Activated T-helper 17 cell treated with anti-CD3 and anti-CD28 coated beads, Interleukin-2, amount 50 U/mL, for 72 hours (primary cell): ENCODE measurements around the gene SLC39A11. TPM values are rescaled to one million over a fixed set of nuclear protein-coding genes. Genes with fewer than 3 reads are reported as not detected.

Experiments
- ATAC-seq: fragments of 150-1000 bp; cut with Tn5 transposase; replicated peaks from 2 replicates; pipeline ENCODE4 v1.10.0; 2021; ENCODE audit warnings: mild to moderate bottlenecking, moderate library complexity
- H3K27ac Mint-ChIP-seq: one replicate; pipeline ENCODE4 v1.8.0; 2022; ENCODE audit warnings: mixed read lengths
- H3K27me3 Mint-ChIP-seq: one replicate; pipeline ENCODE4 v1.8.0; 2022; ENCODE audit warnings: mixed read lengths
- H3K36me3 Mint-ChIP-seq: one replicate; pipeline ENCODE4 v1.8.0; 2022; ENCODE audit warnings: low read depth, mild to moderate bottlenecking, mixed read lengths
- H3K4me1 Mint-ChIP-seq: one replicate; pipeline ENCODE4 v1.8.0; 2022; ENCODE audit warnings: mixed read lengths
- H3K4me3 Mint-ChIP-seq: one replicate; pipeline ENCODE4 v1.8.0; 2022; ENCODE audit warnings: mild to moderate bottlenecking, mixed read lengths
- H3K9me3 Mint-ChIP-seq: one replicate; pipeline ENCODE4 v1.8.0; 2022; ENCODE audit warnings: mixed read lengths
- total RNA-seq, 2 donors: library from RNA; stranded (reverse); gene quantifications; one replicate each; pipeline ENCODE4 v1.2.3, GENCODE V29; 2022

Gene SLC39A11
- total RNA-seq, 2 donors from 2014 or later = 13.1 to 19.0 TPM

- Mint-ChIP-seq H3K4me1 (no peaks in the 10 kb centered on the region), H3K4me3 (no peak overlapping the region), H3K36me3 (peaks cover 43% of the 10 kb centered on the region), H3K27me3 (no peaks in the 10 kb centered on the region), H3K9me3 (no peaks in the 10 kb centered on the region), H3K27ac (no peak overlapping the region)
- no peak for ATAC-seq
These were observed 64.2 kb downstream of the SLC39A11 start for GRCh38 chr17:73028299-73028755.

GRCh38 chr17:73027130-73027741 lies 65.3 kb downstream of the SLC39A11 start:
- no peaks in the 10 kb centered on the region for H3K9me3 Mint-ChIP-seq
- H3K4me3 Mint-ChIP-seq = no peak overlapping the region
- H3K36me3 Mint-ChIP-seq = peaks cover 43% of the 10 kb centered on the region
- no peak overlapping the region for H3K27ac Mint-ChIP-seq
- no peaks in the 10 kb centered on the region for H3K27me3 Mint-ChIP-seq
- H3K4me1 Mint-ChIP-seq = no peaks in the 10 kb centered on the region
- ATAC-seq = no peak

- Mint-ChIP-seq H3K27ac (no peak overlapping the region), H3K9me3 (peaks cover 5% of the 10 kb centered on the region), H3K4me1 (no peaks in the 10 kb centered on the region), H3K27me3 (no peaks in the 10 kb centered on the region), H3K4me3 (no peak overlapping the region), H3K36me3 (peaks cover 34% of the 10 kb centered on the region)
- ATAC-seq = no peak
These were observed 67.4 kb downstream of the SLC39A11 start for GRCh38 chr17:73025041-73025560.

GRCh38 chr17:73023759-73024158 lies 68.7 kb downstream of the SLC39A11 start:
- Mint-ChIP-seq H3K27me3 (no peaks in the 10 kb centered on the region), H3K4me1 (no peaks in the 10 kb centered on the region), H3K4me3 (no peak overlapping the region), H3K36me3 (peaks cover 28% of the 10 kb centered on the region), H3K9me3 (peaks cover 10% of the 10 kb centered on the region), H3K27ac (no peak overlapping the region)
- no peak for ATAC-seq

- ATAC-seq = no peak
- H3K4me1 Mint-ChIP-seq = no peaks in the 10 kb centered on the region
- H3K4me3 Mint-ChIP-seq = no peak overlapping the region
- peaks cover 14% of the 10 kb centered on the region for H3K9me3 Mint-ChIP-seq
- no peak overlapping the region for H3K27ac Mint-ChIP-seq
- H3K27me3 Mint-ChIP-seq = no peaks in the 10 kb centered on the region
- H3K36me3 Mint-ChIP-seq = peaks cover 19% of the 10 kb centered on the region
These were observed 69.8 kb downstream of the SLC39A11 start for GRCh38 chr17:73022694-73023093.

GRCh38 chr17:73021771-73022170 lies 70.7 kb downstream of the SLC39A11 start:
- Mint-ChIP-seq H3K27ac (no peak overlapping the region), H3K9me3 (peaks cover 14% of the 10 kb centered on the region), H3K27me3 (no peaks in the 10 kb centered on the region), H3K36me3 (peaks cover 12% of the 10 kb centered on the region), H3K4me3 (no peak overlapping the region), H3K4me1 (peaks cover 4% of the 10 kb centered on the region)
- no peak for ATAC-seq

GRCh38 chr17:73020110-73020509 lies 72.4 kb downstream of the SLC39A11 start:
- Mint-ChIP-seq H3K9me3 (peaks cover 14% of the 10 kb centered on the region), H3K27ac (no peak overlapping the region), H3K4me3 (no peak overlapping the region), H3K27me3 (no peaks in the 10 kb centered on the region), H3K4me1 (peaks cover 5% of the 10 kb centered on the region), H3K36me3 (peaks cover 9% of the 10 kb centered on the region)
- no peak for ATAC-seq

GRCh38 chr17:73018599-73018998 lies 73.9 kb downstream of the SLC39A11 start:
- no peaks in the 10 kb centered on the region for H3K27me3 Mint-ChIP-seq
- H3K36me3 Mint-ChIP-seq = peaks cover 9% of the 10 kb centered on the region
- H3K9me3 Mint-ChIP-seq = peaks cover 14% of the 10 kb centered on the region
- no peak overlapping the region for H3K4me3 Mint-ChIP-seq
- ATAC-seq = no peak
- H3K27ac Mint-ChIP-seq = no peak overlapping the region
- H3K4me1 Mint-ChIP-seq = peaks cover 5% of the 10 kb centered on the region

GRCh38 chr17:73017658-73018057 lies 74.8 kb downstream of the SLC39A11 start:
- no peak overlapping the region for H3K27ac Mint-ChIP-seq
- ATAC-seq = no peak

GRCh38 chr17:73015722-73016276 lies 76.7 kb downstream of the SLC39A11 start:
- Mint-ChIP-seq H3K4me1 (peaks cover 10% of the 10 kb centered on the region), H3K36me3 (peaks cover 5% of the 10 kb centered on the region), H3K27ac (no peak overlapping the region), H3K9me3 (peaks cover 10% of the 10 kb centered on the region), H3K27me3 (no peaks in the 10 kb centered on the region), H3K4me3 (no peak overlapping the region)
- no peak for ATAC-seq

More at GRCh38 chr17:73017658-73018057, 74.8 kb downstream of the SLC39A11 start:
- peaks cover 9% of the 10 kb centered on the region for H3K36me3 Mint-ChIP-seq
- peaks cover 14% of the 10 kb centered on the region for H3K9me3 Mint-ChIP-seq
- no peak overlapping the region for H3K4me3 Mint-ChIP-seq
- no peaks in the 10 kb centered on the region for H3K27me3 Mint-ChIP-seq
- peaks cover 5% of the 10 kb centered on the region for H3K4me1 Mint-ChIP-seq

GRCh38 chr17:73013816-73014663 lies 78.4 kb downstream of the SLC39A11 start:
- no peaks in the 10 kb centered on the region for H3K36me3 Mint-ChIP-seq
- H3K27me3 Mint-ChIP-seq = no peaks in the 10 kb centered on the region
- H3K27ac Mint-ChIP-seq = no peak overlapping the region
- H3K4me3 Mint-ChIP-seq = no peak overlapping the region
- peaks cover 4% of the 10 kb centered on the region for H3K9me3 Mint-ChIP-seq
- H3K4me1 Mint-ChIP-seq = peaks cover 12% of the 10 kb centered on the region
- no peak for ATAC-seq

- no peak for ATAC-seq
- Mint-ChIP-seq H3K4me1 (peaks cover 12% of the 10 kb centered on the region), H3K36me3 (no peaks in the 10 kb centered on the region), H3K27me3 (no peaks in the 10 kb centered on the region), H3K4me3 (no peak overlapping the region), H3K27ac (no peak overlapping the region), H3K9me3 (no peaks in the 10 kb centered on the region)
These were observed 79.2 kb downstream of the SLC39A11 start for GRCh38 chr17:73013301-73013700.

GRCh38 chr17:73011016-73011486 lies 81.4 kb downstream of the SLC39A11 start:
- Mint-ChIP-seq H3K36me3 (no peaks in the 10 kb centered on the region), H3K4me1 (peaks cover 6% of the 10 kb centered on the region), H3K4me3 (peak overlapping the region; percentile 13), H3K9me3 (no peaks in the 10 kb centered on the region), H3K27me3 (no peaks in the 10 kb centered on the region), H3K27ac (peak overlapping the region; percentile 6)
- ATAC-seq = no peak

- no peak overlapping the region for H3K27ac Mint-ChIP-seq
- peaks cover 6% of the 10 kb centered on the region for H3K4me1 Mint-ChIP-seq
- H3K9me3 Mint-ChIP-seq = no peaks in the 10 kb centered on the region
- no peaks in the 10 kb centered on the region for H3K36me3 Mint-ChIP-seq
- ATAC-seq = no peak
- H3K4me3 Mint-ChIP-seq = no peak overlapping the region
- no peaks in the 10 kb centered on the region for H3K27me3 Mint-ChIP-seq
These were observed 82.1 kb downstream of the SLC39A11 start for GRCh38 chr17:73010414-73010813.
